DMS153 treated with DMSO at 0.1 percent for 48 hours (cell line): ENCODE measurements around the gene EFTUD2.

Experiments used
- DNase-seq: peaks from one replicate; lab custom pipeline; 2025; ENCODE audit not compliant: unreplicated experiment; lab: John Stamatoyannopoulos, UW

EFTUD2 gene

GRCh38 chr17:44925731-44926697 lies 26.8 kb upstream of the EFTUD2 start:
- DNase-seq: no peak

GRCh38 chr17:44924107-44924544 lies 24.9 kb upstream of the EFTUD2 start:
- no peak for DNase-seq

- no peak for DNase-seq
Observed at GRCh38 chr17:44922746-44923470, 23.7 kb upstream of the EFTUD2 start.

GRCh38 chr17:44922136-44922535 lies 22.9 kb upstream of the EFTUD2 start:
- DNase-seq: no peak

GRCh38 chr17:44921122-44921882 lies 22.1 kb upstream of the EFTUD2 start:
- no peak for DNase-seq

- DNase-seq: no peak
Observed at GRCh38 chr17:44920565-44920940, 21.3 kb upstream of the EFTUD2 start.

- DNase-seq: peak; percentile 73
Observed at GRCh38 chr17:44919885-44920564, 20.8 kb upstream of the EFTUD2 start.

GRCh38 chr17:44919411-44919810 lies 20.2 kb upstream of the EFTUD2 start:
- no peak for DNase-seq

GRCh38 chr17:44918006-44918405 lies 18.8 kb upstream of the EFTUD2 start:
- DNase-seq: no peak

- DNase-seq: no peak
Observed at GRCh38 chr17:44917456-44917855, 18.2 kb upstream of the EFTUD2 start.

GRCh38 chr17:44916781-44917241 lies 17.6 kb upstream of the EFTUD2 start:
- DNase-seq: no peak

- no peak for DNase-seq
Observed at GRCh38 chr17:44915862-44916780, 16.9 kb upstream of the EFTUD2 start.

GRCh38 chr17:44915321-44915726 lies 16.1 kb upstream of the EFTUD2 start, which contains the start of gene GFAP:
TSS of gene GFAP (minus strand) at chr17:44915500. CDS start at chr17:44915486, 14 bp downstream.
- no peak for DNase-seq

- DNase-seq: no peak
Observed at GRCh38 chr17:44914698-44915271, 15.5 kb upstream of the EFTUD2 start.

- no peak for DNase-seq
Observed at GRCh38 chr17:44914148-44914547, 14.9 kb upstream of the EFTUD2 start.

GRCh38 chr17:44913676-44914075 lies 14.4 kb upstream of the EFTUD2 start:
- no peak for DNase-seq

GRCh38 chr17:44912763-44913544 lies 13.7 kb upstream of the EFTUD2 start:
- DNase-seq: no peak
